Measurements from ENCODE around the gene COPG1.

DNA sequence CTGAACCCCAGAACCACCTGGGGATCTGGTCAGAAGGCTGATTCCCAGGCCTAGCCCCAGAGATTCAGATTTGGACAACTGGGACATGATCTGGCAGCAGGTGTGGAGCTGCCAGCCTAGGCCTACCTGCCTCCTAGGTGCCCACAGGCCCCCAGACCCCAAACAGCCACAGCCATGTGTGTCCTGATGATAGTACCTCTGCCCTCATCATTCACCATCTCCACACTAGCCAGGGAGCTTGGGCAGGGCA, 63.9 kb downstream of the COPG1 start:
- TF ChIP-seq, protein P1, sequence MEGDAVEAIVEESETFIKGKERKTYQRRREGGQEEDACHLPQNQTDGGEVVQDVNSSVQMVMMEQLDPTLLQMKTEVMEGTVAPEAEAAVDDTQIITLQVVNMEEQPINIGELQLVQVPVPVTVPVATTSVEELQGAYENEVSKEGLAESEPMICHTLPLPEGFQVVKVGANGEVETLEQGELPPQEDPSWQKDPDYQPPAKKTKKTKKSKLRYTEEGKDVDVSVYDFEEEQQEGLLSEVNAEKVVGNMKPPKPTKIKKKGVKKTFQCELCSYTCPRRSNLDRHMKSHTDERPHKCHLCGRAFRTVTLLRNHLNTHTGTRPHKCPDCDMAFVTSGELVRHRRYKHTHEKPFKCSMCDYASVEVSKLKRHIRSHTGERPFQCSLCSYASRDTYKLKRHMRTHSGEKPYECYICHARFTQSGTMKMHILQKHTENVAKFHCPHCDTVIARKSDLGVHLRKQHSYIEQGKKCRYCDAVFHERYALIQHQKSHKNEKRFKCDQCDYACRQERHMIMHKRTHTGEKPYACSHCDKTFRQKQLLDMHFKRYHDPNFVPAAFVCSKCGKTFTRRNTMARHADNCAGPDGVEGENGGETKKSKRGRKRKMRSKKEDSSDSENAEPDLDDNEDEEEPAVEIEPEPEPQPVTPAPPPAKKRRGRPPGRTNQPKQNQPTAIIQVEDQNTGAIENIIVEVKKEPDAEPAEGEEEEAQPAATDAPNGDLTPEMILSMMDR (conservative IDR thresholded peaks at IDR 0.05; ENCODE audit: low read depth, low read length), result no peak
- TF ChIP-seq EZH2phosphoT487 (IDR thresholded peaks at IDR 0.05; ENCODE audit: borderline replicate concordance, low read length), result no peak
